Measurements from ENCODE around the gene SLC7A4. TPM values are rescaled to one million over a fixed set of nuclear protein-coding genes. Genes with fewer than 3 reads are reported as not detected.

Gene SLC7A4
- total RNA-seq, 1 experiment from 2014 or later = not detected

GRCh38 chr22:21075516-21076138, 43.3 kb upstream of the SLC7A4 start:
- H3K27ac ChIP-seq (ENCODE audit: low read depth, low read length, poor library complexity, severe bottlenecking) = no peak overlapping the region
- intact Hi-C loops (cut with micrococcal nuclease; ENCODE audit: unreplicated experiment) = no loop called here
- ChIA-PET POLR2A (ENCODE audit: low non-redundant PET) (no interaction called here), CTCF (interaction anchor here (0.7 kb wide), 1 partner anchor 862 kb away, joined by 3 read pairs; no protein-coding TSS in a partner anchor)
- no peaks in the 10 kb centered on the region for H3K27me3 ChIP-seq (replicated peaks; ENCODE audit: insufficient read depth, low read depth, low read length, poor library complexity)
- no peak overlapping the region for H3K4me3 ChIP-seq (ENCODE audit: low read depth, low read length, poor library complexity, severe bottlenecking)
- H3K36me3 ChIP-seq (ENCODE audit: insufficient read depth, low read length, poor library complexity, severe bottlenecking) = no peaks in the 10 kb centered on the region
- H3K4me1 ChIP-seq (ENCODE audit: insufficient read depth, low read length, poor library complexity, severe bottlenecking) = no peaks in the 10 kb centered on the region
- no TSS peak for BruUV-seq (replicated peaks)
- DNase-seq (ENCODE audit: low spot score) = no peak
- H3K9me3 ChIP-seq (ENCODE audit: low read depth, low read length, poor library complexity, severe bottlenecking) = no peaks in the 10 kb centered on the region
- TF ChIP-seq CTCF (conservative IDR thresholded peaks at IDR 0.05; ENCODE audit: low read depth, low read length) (no peak), EZH2 (IDR thresholded peaks at IDR 0.05; ENCODE audit: borderline replicate concordance, low read depth, low read length, poor library complexity, severe bottlenecking) (no peak)

- Histone ChIP-seq H3K9me3 (ENCODE audit: low read depth, low read length, poor library complexity, severe bottlenecking) (no peaks in the 10 kb centered on the region), H3K4me3 (ENCODE audit: low read depth, low read length, poor library complexity, severe bottlenecking) (no peak overlapping the region), H3K27me3 (replicated peaks; ENCODE audit: insufficient read depth, low read depth, low read length, poor library complexity) (no peaks in the 10 kb centered on the region), H3K4me1 (ENCODE audit: insufficient read depth, low read length, poor library complexity, severe bottlenecking) (no peaks in the 10 kb centered on the region), H3K27ac (ENCODE audit: low read depth, low read length, poor library complexity, severe bottlenecking) (no peak overlapping the region), H3K36me3 (ENCODE audit: insufficient read depth, low read length, poor library complexity, severe bottlenecking) (no peaks in the 10 kb centered on the region)
- ChIA-PET POLR2A (ENCODE audit: low non-redundant PET) (no interaction called here), CTCF (interaction anchor here (0.6 kb wide), 1 partner anchor 17 kb away, joined by 6 read pairs; no protein-coding TSS in a partner anchor)
- BruUV-seq (replicated peaks) = no TSS peak
- intact Hi-C loops (cut with micrococcal nuclease; ENCODE audit: unreplicated experiment) = loop anchor here (5.0 kb wide), 1 partner anchor 42 kb away; the partner anchor contains the start of gene SLC7A4
- no peak for DNase-seq (ENCODE audit: low spot score)
- TF ChIP-seq CTCF (conservative IDR thresholded peaks at IDR 0.05; ENCODE audit: low read depth, low read length) (no peak), EZH2 (IDR thresholded peaks at IDR 0.05; ENCODE audit: borderline replicate concordance, low read depth, low read length, poor library complexity, severe bottlenecking) (no peak)
Measured at GRCh38 chr22:21074102-21074715, 41.8 kb upstream of the SLC7A4 start.

- TF ChIP-seq EZH2 (IDR thresholded peaks at IDR 0.05; ENCODE audit: borderline replicate concordance, low read depth, low read length, poor library complexity, severe bottlenecking) (no peak), CTCF (conservative IDR thresholded peaks at IDR 0.05; ENCODE audit: low read depth, low read length) (no peak)
- Histone ChIP-seq H3K27me3 (replicated peaks; ENCODE audit: insufficient read depth, low read depth, low read length, poor library complexity) (no peaks in the 10 kb centered on the region), H3K9me3 (ENCODE audit: low read depth, low read length, poor library complexity, severe bottlenecking) (no peaks in the 10 kb centered on the region), H3K4me3 (ENCODE audit: low read depth, low read length, poor library complexity, severe bottlenecking) (no peak overlapping the region), H3K27ac (ENCODE audit: low read depth, low read length, poor library complexity, severe bottlenecking) (no peak overlapping the region), H3K36me3 (ENCODE audit: insufficient read depth, low read length, poor library complexity, severe bottlenecking) (no peaks in the 10 kb centered on the region), H3K4me1 (ENCODE audit: insufficient read depth, low read length, poor library complexity, severe bottlenecking) (no peaks in the 10 kb centered on the region)
- no peak for DNase-seq (ENCODE audit: low spot score)
- intact Hi-C loops (cut with micrococcal nuclease; ENCODE audit: unreplicated experiment) = loop anchor here (5.0 kb wide), 1 partner anchor 41 kb away; the partner anchor contains the start of gene SLC7A4
- ChIA-PET POLR2A (ENCODE audit: low non-redundant PET) (no interaction called here), CTCF (no interaction called here)
- BruUV-seq (replicated peaks) = no TSS peak
Measured at GRCh38 chr22:21073482-21073881, 41.1 kb upstream of the SLC7A4 start.

Data from A673 (cell line).